GM18517 (cell line): Measurements from ENCODE around the gene UMODL1.
A peak's percentile ranks its signal among the peaks of the same experiment; 100 is the strongest.

Experiments used
- ATAC-seq: cut with Tn5 transposase; IDR thresholded peaks from one replicate; pipeline ENCODE4 v1.9.1; 2021; ENCODE audit warnings: mild to moderate bottlenecking, moderate library complexity; ENCODE audit not compliant: unreplicated experiment

Gene UMODL1

DNA sequence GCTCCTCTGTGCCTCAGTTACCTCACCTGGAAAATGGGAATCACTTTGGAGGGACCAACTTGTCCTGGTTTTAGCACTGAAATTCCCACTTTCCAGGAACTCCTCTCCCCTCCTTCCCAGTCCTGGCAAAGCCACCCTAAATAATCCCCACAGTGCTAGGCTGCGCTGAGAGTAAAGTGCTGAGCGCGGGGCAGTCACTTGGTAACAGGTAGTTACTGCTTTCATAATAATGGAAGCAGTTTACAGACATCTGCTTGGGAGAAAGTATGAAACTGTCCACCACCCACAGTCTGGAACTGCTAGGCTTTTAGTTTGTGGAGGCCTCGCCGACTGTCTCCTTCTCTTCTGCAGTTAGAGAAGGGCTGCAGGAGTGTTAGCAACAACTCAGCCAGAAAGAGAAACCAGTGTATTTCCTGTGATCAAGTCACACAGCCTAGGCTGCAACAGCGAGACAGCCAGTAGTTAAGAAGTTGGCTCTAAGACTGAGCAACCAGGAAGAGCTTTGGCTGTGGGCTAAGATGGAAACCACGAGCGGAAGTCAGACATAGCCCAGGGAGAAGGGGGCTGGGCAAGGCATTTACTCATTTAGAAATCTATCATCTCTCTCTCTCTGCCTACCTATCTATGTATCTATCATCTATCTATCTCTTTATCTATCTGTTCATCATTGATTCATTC, 117.0 kb downstream of the UMODL1 start:
- ATAC-seq: peak; percentile 98

DNA sequence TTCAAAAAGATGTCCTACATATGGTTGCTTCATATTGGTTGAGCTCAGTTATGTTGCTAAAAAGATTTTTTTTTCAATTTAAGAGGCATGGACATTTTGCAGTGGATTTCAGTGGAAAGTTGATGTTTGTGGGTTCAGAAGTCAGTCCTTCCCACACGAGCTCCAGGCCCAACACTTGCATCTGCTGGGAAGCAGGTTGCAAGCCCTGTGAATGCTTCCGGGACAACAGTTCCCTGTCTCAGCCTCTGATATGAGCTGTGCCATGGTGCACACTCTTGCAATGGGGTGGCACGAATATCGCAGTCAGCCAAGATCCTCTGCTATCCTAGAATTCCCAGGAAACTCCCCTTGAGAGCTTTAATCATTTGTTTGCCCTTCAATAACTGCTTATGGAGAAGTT, 117.5 kb downstream of the UMODL1 start:
- no peak for ATAC-seq

DNA sequence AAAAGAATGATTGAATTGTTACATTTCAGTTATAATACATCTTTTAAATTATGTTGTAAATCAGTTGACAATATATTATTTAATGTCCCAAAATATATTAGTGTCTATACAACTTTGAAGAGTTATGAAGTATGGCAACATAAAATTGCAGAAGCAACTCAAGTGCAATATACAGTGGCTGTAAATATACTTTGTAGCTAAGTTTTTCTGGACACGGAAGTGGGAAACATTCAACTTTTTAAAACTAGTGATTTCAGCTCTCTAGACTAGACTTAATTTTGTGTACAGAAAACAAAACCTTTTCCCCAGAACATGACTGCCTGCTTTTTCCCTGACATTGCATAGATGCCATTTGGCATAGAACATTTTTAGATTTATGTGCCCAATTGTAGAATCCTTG, 118.3 kb downstream of the UMODL1 start:
- no peak for ATAC-seq

DNA sequence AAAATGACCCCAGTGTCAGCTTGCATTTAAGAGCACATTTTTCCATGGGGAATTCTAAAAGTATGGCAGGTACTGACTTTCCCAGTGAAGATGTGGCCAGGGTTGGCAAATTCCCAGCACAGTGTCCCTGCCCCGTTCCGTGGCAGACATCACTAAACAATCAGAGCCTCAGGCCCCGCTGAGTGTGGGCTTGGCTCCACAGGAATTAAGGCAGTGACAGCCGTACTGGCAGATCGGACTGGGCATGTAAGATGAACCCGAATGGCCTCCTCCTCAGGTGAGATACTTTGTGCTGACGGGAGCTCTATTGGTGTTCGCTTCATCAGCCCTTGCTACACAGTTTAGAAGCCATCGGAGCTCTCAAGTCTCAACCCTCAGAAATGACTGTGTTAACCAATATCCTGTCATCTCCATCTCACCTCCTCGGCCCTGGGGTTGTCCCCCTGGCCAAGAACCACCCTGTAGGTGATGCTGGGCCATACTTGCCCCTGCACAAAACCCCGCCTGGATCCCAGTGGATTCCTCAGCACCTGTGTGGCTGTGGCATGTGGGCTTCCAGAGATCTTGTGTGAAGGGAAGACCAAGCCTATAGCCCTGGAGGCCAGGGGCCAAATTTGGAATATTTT, 118.9 kb downstream of the UMODL1 start:
- no peak for ATAC-seq

DNA sequence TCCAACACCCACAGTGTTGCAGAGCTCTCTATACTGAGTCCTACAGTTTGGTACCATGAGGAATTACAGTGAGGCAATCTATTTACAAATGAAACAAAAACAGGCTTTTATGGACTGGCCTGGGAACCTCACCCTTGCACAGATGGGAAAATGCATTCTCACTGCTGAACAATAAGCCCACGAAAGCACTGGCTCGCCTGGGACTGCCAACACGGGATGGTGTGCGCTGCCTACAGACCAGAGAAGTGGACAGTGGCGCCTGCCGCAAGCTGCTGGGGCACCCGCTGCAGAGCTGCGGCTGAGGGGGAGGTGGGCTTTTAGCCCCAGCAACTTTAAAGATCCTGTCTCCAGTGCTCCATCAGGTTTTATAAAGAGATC, 119.4 kb downstream of the UMODL1 start:
- no peak for ATAC-seq

DNA sequence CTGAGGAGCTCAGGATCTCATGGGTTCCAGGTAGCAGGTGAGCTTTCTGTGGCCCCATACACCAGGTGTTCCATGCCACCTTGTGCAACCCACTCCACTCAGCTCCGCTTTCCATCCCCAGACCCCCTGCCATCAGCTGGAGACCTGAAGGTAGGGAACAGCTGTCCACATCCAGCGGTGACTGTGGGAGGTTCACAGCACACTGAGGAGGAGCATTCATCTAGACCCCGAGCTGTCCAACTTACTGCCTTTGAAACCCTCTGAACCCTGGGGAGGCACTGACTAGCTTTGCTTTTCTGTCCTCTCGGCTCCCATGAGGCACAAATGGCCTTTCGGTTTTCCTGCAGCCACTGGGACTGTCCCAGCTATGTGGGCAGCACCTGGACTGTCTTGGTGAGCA, 119.9 kb downstream of the UMODL1 start:
- ATAC-seq: no peak

DNA sequence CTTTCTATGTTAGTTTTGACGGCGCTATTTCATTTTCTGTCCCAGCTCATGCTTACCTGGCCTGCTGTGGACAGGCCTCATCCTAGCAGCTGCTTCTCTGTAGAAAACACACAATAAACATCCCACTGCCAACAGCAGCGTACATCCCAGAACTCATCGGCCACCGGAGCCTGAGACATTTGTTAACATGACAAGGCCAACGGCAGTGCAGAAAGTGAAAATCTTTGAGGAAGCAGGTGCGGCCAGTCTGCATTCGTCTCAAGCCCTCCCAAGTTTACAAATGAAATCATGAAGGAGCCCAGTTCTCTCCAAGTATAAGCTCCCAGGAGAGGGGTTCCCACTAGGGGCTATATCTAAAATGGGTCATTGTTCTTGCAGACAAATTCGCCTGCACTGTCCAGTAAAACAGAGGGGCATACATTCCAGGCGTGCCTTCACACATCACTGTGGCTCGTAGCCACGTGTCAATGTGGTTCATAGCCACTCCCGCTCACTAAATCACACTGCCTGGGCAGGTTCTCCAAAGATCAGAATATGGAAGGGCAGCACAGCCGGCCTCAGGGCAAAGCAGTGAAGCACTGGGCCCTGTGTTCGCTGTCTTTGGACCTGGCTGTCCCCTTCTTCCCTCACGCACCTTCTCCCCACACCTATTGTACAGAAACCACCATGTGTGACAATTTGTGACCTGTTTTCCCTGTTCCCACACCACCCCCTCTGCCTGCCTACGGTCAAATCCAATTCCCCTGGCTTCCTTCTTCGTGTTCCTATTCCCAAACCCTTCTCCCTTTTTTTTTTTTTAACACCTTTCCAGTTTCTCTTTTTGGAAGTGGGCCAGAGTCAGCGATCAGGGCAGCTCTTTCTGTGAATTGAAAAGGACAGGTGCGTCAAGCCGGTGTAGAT, 120.8 kb downstream of the UMODL1 start:
- ATAC-seq: no peak
